Smooth muscle cell of trachea (primary cell): Measurements from ENCODE around the gene TMEM269. TPM values are rescaled to one million over a fixed set of nuclear protein-coding genes. Genes with fewer than 3 reads are reported as not detected.

Source experiments
- total RNA-seq: library from RNA; depleted of rRNA; stranded (reverse); fragments of >200 nt; gene quantifications from 2 replicates; pipeline ENCODE4 v1.2.1, GENCODE V29; 2014

Gene TMEM269, protein sequence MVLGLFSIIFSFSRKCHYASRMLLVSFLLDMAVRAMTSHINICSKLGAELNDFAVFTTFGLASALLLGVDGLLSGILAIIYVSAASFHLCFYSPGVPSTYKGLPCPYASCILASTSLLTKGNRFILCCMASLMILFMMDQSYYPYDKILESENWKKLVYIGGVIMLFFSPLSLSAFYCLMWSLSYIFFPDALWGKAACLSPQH
- total RNA-seq = 0.15 and 0.17 TPM in 2 replicates

DNA sequence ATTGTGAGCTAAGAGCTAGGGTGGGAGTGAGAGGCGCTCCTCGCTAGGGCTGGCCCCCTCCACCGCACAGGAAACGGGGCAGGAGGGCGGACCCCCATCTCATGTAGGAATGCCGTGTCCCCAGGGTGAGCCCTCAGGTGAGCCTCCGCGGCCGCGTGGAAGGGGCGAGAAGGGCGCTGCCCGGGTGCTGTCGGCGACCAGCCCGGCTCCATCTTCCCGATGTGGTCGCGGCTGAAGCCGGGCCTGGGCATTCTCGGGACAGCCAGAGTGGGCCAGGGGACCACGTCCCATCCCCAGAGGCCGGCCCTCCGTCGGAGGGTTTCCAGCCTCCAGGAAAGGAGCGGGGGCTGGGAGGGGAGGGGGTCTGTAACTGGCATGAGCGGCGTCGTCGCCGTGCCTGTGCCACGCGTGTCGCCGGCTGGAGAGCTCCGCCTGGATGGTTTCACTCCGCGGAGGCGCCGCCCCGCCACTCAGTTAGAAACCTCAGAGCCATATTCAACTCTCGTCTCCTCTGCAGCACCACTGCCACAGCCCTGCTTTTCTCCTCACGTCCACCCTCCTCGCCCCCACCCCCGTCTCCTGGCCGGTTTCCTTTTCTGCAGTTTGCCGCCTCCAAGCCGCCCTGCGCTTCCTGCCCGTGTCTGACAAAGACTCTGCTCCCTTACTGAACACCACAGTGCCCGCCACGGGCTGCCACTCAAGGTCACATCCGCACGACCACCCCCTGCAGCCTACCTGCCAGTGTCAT is at the start of gene TMEM269:
TSS of gene TMEM269 (plus strand) at position 46 of the 748 bp plus-strand sequence. CDS start 4,903 bp downstream, outside the sequence.

DNA sequence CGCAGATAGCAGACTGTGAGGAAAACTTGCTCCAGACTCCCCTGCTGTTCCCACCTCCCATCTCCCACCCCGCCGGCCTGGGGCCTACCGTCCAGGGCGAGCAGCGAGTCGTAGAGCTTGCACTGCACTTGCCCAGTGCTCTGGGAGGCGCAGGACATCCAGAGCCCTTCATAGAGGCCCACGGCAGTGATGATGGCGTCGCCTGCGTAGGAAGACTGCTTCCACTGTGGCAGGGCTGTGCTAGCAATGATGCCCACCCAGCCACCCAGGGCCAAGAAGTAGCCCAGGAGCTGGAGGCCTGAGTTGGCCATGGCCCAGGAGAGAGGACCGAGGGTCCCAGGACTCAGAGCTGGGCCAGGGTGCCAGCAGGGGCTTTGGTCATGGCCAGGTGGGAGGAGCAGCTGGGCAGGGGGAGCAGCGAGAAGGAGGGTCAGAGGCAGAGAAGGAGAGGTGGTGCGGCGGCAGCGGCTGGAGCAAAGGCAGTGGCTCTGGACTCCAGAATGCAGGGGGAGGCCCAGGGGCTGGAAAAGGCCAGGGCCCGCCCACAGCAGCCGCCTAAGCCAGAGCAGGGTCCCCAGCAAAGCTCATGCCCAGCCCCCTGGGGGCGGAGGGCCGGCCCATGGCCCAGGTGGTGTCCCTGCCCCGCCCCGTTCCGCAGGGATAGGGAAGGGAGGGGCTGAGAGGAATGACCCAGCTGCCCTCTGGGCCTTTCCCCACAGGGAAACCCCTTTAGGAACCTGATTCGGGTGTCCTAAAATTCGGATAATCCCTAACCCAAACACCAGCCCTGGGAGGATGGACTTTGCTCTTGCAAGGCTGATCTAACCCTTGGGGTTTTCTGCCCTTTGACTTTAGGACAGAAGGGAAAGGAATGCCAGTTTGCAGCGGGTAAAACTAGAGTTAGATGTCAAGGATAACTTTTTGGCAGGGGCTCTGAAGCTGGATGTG is 44.8 kb upstream of the TMEM269 start, which contains the start of gene CLDN19:
TSS of gene CLDN19 (minus strand) at position 484 of the 948 bp plus-strand sequence. CDS start at position 311, 173 bp downstream.

DNA sequence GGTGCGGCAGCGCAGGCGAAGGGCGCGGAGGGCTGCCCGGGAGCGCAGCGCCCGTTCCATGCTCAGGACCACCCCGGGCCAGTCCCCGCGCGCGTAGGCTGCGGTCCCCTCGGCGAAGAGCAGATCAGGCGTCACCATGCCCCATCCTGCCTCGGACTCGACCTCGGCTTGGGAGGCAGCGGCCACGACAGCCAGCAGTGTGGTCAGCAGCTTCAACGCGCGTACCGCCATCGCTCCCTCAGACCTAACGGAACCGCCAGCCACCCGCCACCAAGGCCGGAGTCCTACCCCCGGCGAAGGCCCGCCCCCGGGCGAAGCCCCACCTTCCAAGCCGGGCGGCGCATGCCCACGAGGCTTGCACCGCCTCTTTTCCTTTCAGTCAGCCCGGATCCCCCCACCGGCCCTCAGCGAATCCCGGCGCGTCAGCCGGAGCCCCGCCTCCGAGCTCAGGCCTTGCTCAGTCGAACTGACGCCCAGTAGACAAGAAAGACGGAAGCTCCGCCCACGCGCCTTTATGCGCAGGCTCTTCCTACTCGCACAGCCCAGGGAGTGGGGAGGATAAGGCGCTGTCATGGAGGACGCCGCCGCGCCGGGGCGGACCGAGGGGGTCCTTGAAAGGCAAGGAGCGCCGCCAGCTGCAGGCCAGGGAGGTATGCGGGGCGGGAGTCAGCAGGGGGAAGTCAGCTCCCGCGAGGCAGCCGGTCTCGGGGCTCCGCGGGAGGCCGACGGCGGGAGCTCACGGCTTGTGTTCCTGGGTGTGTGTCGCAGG is 17.9 kb upstream of the TMEM269 start, which contains the start of the genes C1orf50 and P3H1:
TSS of gene C1orf50 (plus strand) at position 509 of the 769 bp plus-strand sequence. CDS start at position 572, 63 bp downstream.
TSS of gene P3H1 (minus strand) at position 288 of the 769 bp plus-strand sequence. CDS start at position 231, 57 bp downstream.

DNA sequence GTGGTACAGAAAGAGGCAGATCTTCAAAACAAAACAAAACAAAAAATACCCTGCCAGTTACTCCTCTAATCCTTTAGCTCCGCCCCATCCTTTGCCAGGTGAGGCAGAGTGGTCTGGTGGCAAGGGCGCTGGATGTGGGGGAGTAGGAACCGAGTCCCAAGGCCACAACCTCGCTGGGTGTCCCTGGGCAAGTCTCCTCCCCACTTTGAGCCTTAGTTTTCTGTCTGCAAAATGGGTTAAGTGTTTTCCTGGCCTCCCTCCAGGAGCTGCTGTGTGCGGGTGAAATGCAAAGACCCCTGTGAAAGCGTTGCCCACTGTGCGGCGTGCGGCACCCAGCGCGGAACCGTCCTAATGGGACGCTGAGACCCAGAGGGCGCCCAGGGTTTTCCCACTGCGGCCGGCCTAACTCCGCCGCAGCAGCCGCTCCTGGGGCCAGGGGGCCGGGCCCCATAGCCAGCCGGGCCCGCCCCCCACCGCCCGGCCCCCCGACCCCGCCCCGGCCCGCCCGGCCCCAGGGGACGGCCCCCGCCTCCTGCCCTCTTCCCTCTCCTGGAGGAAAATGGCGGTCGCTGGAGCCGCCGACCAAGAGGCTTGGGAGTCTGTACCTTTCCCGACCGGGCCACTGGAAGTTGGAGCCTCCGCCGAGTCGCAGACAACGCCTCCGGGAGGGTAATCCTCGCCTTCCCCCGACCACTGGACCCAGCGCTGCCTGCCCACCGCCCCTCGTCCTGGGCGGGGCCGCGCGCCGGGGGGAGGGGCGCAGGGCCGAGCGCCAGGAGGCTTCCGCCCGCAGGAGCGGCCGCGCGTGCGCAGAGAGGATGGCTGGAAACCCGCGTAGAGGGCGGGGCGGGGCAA is 32.0 kb downstream of the TMEM269 start, which contains the start of the genes ERMAP and SVBP:
TSS of gene ERMAP (plus strand) at position 538 of the 855 bp plus-strand sequence. CDS start 13,327 bp downstream, outside the sequence.
TSS of gene SVBP (minus strand) at position 813 of the 855 bp plus-strand sequence. CDS start 853 bp downstream, outside the sequence.

DNA sequence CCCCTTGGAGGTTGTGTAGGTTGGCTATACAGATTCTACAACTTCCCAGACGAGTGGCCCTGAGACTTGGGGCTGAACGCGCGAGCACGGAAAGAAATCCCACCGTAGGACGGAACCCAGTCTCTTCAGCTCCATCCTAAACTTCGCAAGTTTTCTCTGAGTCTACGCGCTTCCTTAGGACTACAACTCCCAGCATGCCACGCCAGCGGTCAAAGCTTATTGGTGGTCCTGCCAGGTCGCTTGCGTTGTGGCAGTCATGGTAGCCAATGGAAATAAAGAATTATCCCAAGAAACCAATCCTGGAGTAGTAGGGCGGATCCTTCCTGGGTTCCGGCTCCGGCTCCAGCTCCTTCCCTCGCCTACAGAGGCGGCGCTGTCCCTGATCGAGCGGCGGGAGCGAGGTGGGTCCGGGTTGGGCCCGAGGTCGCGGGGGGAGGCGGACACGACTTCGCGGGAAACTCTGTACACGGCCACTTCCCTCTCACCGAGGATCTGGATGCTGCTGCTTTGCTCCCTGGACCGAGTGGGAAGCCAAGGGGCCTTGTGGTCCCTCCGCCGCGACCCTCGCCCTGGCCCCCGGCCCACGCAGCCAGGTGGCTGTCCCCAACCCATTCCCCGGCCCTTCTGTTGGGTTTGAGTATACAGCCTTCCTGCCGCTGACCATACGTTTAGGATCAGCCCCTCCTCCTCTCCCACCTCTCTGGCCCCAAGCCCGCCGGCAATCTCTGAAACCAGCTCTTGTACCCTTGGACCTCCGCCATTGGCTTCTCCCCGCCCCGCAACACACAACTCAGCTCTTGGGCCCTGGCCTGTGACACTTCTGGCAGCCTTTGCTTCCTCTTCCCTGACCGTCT is 61.7 kb downstream of the TMEM269 start, which contains the start of gene ZNF691:
TSS of gene ZNF691 (plus strand) at position 357 of the 854 bp plus-strand sequence. CDS start 3,046 bp downstream, outside the sequence.

Other genes with a start within 250 kb of the TMEM269 start
- gene PPIH, start 126.6 kb upstream of the TMEM269 start, total RNA-seq = 9.6 and 44.7 TPM in 2 replicates
- 829 and 874 TPM in 2 replicates for gene YBX1, start 102.6 kb upstream of the TMEM269 start, total RNA-seq
- under 0.01 TPM in 1 of 2 replicates, not detected in the other for gene CLDN19, start 44.8 kb upstream of the TMEM269 start, total RNA-seq
- gene P3H1, start 18.0 kb upstream of the TMEM269 start, total RNA-seq = 104 and 141 TPM in 2 replicates
- gene C1orf50, start 17.7 kb upstream of the TMEM269 start, total RNA-seq = 4.4 and 4.5 TPM in 2 replicates
- 19.6 and 22.7 TPM in 2 replicates for gene ERMAP, start 32.1 kb downstream of the TMEM269 start, total RNA-seq
- 14.6 and 24.6 TPM in 2 replicates for gene SVBP, start 32.4 kb downstream of the TMEM269 start, total RNA-seq
- gene ZNF691, start 61.6 kb downstream of the TMEM269 start, total RNA-seq = 10.5 and 12.7 TPM in 2 replicates
- gene SLC2A1, start 173.9 kb downstream of the TMEM269 start, total RNA-seq = 50.8 and 114 TPM in 2 replicates